Neural crest cell (in vitro differentiated cells): ENCODE measurements around the gene PAX6. TPM values are rescaled to one million over a fixed set of nuclear protein-coding genes. Genes with fewer than 3 reads are reported as not detected.

Experiments
- DNase-seq: peaks from one replicate; pipeline ENCODE4 v3.0.0; 2021; ENCODE audit warnings: low read depth, mixed read lengths, low spot score
- H3K27ac Mint-ChIP-seq: one replicate; pipeline ENCODE4 v1.8.0; 2021; ENCODE audit warnings: mild to moderate bottlenecking, mixed read lengths; ENCODE audit not compliant: unreplicated experiment
- H3K27me3 Mint-ChIP-seq: 2 replicates; pipeline ENCODE4 v1.8.0; 2021; ENCODE audit warnings: low read depth, mild to moderate bottlenecking, mixed read lengths
- H3K36me3 Mint-ChIP-seq: 2 replicates; pipeline ENCODE4 v1.8.0; 2021; ENCODE audit warnings: low read depth, mild to moderate bottlenecking, mixed read lengths
- H3K4me1 Mint-ChIP-seq: 2 replicates; pipeline ENCODE4 v1.8.0; 2021; ENCODE audit warnings: mixed read lengths
- H3K4me3 Mint-ChIP-seq: one replicate; pipeline ENCODE4 v1.8.0; 2021; ENCODE audit warnings: mild to moderate bottlenecking, mixed read lengths
- H3K9me3 Mint-ChIP-seq: 2 replicates; pipeline ENCODE4 v1.8.0; 2021; ENCODE audit warnings: mixed read lengths
- CTCF ChIP-seq: fragments of 200-600 bp; sonication (generic); conservative IDR thresholded peaks from 2 replicates; pipeline ENCODE4 v1.5.0; 2021; ENCODE audit warnings: antibody characterized with exemption, mild to moderate bottlenecking
- total RNA-seq: library from RNA; stranded (reverse); gene quantifications from 2 replicates; pipeline ENCODE4 v1.2.1, GENCODE V29; 2021

The PAX6 gene
- total RNA-seq, 1 donor from 2014 or later, result 83.7 TPM

DNA sequence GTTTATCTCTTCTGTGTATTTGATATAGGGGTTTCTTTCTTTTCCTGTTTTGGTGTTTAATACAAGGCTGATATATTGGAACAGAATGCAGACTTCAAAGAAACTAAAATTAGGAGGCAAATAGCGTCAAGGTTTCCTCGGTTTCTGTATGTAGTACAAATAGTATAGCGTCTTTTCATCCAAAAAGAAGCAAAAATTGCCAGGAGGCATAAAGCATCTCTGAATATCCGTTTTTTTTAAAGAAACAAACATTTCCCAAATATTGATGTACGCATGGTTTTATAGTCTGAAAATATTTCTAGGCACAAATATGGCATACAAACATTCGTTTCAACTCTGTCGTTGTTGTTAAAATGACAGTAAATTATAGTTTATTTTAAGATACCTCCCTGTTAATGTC is 17.1 kb upstream of the PAX6 start:
- no peaks in the 10 kb centered on the region for H3K9me3 Mint-ChIP-seq
- H3K36me3 Mint-ChIP-seq, result no peaks in the 10 kb centered on the region
- H3K4me3 Mint-ChIP-seq, result no peak overlapping the region
- DNase-seq, result no peak
- H3K27ac Mint-ChIP-seq, result no peak overlapping the region
- peaks cover 77% of the 10 kb centered on the region for H3K27me3 Mint-ChIP-seq
- H3K4me1 Mint-ChIP-seq, result peaks cover 18% of the 10 kb centered on the region
- TF ChIP-seq CTCF, result no peak

DNA sequence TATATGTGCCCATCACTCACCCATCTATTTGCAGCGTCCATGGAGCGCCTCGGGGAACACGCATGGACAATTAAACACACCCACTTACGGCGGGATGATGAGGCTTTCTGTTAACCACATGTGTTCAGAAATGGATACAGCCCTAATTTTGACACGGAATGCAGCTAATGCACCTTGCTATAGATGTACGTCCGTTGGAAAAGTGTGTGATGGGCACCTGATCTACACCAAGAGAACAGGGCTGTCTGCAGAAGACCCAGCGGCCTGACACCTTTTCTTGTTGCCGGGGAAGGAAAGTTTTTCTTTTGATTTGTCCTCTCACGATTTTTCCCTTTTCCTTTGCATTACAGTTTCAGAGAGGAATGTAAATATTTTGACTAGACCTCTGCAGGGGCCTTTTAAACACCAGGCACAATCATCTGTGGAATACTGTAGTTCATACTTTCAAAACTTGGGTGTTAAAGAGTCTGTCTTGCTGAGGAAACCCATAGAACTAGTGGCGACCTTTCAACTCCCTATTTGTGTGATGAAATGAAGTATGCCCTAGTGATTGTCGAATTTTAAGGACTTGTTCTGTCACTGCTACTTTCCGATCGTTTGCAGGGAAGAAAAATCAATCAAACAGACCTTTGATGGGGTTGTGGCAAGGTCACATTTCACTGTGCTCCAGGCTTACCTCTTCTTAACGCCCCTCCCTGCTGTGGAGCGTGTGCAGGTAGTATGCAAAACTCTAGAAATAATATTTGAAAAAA is 16.5 kb upstream of the PAX6 start:
- Mint-ChIP-seq H3K9me3 (no peaks in the 10 kb centered on the region), H3K4me3 (peak overlapping the region; percentile 3), H3K27me3 (peaks cover 83% of the 10 kb centered on the region), H3K27ac (no peak overlapping the region), H3K4me1 (peaks cover 18% of the 10 kb centered on the region), H3K36me3 (no peaks in the 10 kb centered on the region)
- TF ChIP-seq CTCF, result no peak
- peak; percentile 3 for DNase-seq

GRCh38 chr11:31826536-31827438 is 15.7 kb upstream of the PAX6 start:
- Mint-ChIP-seq H3K9me3 (no peaks in the 10 kb centered on the region), H3K27ac (no peak overlapping the region), H3K36me3 (no peaks in the 10 kb centered on the region), H3K27me3 (peaks cover 91% of the 10 kb centered on the region), H3K4me3 (peak overlapping the region; percentile 9), H3K4me1 (peaks cover 18% of the 10 kb centered on the region)
- DNase-seq, result peak; percentile 9
- TF ChIP-seq CTCF, result no peak

- H3K4me1 Mint-ChIP-seq, result peaks cover 18% of the 10 kb centered on the region
- H3K36me3 Mint-ChIP-seq, result no peaks in the 10 kb centered on the region
- peak overlapping the region; percentile 48 for H3K4me3 Mint-ChIP-seq
- peaks cover 97% of the 10 kb centered on the region for H3K27me3 Mint-ChIP-seq
- H3K9me3 Mint-ChIP-seq, result no peaks in the 10 kb centered on the region
- no peak for TF ChIP-seq CTCF
- no peak for DNase-seq
- no peak overlapping the region for H3K27ac Mint-ChIP-seq
These were observed 14.8 kb upstream of the PAX6 start for GRCh38 chr11:31825838-31826484.

- Mint-ChIP-seq H3K27me3 (peaks cover 98% of the 10 kb centered on the region), H3K36me3 (no peaks in the 10 kb centered on the region), H3K27ac (no peak overlapping the region), H3K4me3 (peak overlapping the region; percentile 48), H3K4me1 (peaks cover 18% of the 10 kb centered on the region), H3K9me3 (no peaks in the 10 kb centered on the region)
- no peak for TF ChIP-seq CTCF
- DNase-seq, result peak; percentile 16
These were observed 14.0 kb upstream of the PAX6 start for GRCh38 chr11:31824879-31825837.
